Uterus (tissue), 4 donors: ENCODE data around the gene AXDND1. TPM values are rescaled to one million over a fixed set of nuclear protein-coding genes. Genes with fewer than 3 reads are reported as not detected.

Experiments used
- DNase-seq, 2 donors: peaks; one replicate each; pipeline ENCODE4 v3.0.0-alpha.2; 2019 to 2020
- H3K27ac ChIP-seq, 2 donors: fragments of 200-600 bp; sonication (generic); 1 replicate in 1 of 2; 2 replicates in 1 of 2; pipeline ENCODE4 v1.5.1; 2016 to 2018
- H3K27me3 ChIP-seq, 2 donors: fragments of 200-600 bp; sonication (generic); one replicate each; pipeline ENCODE4 v1.5.1; 2018 to 2019; ENCODE audit warnings: control low read depth in 1 of 2
- H3K36me3 ChIP-seq, 2 donors: fragments of 200-600 bp; sonication (generic); one replicate each; pipeline ENCODE4 v1.5.1; 2019; ENCODE audit warnings: control low read depth in 1 of 2
- H3K4me1 ChIP-seq, 2 donors: fragments of 200-600 bp; sonication (generic); one replicate each; pipeline ENCODE4 v1.5.1; 2018 to 2019; ENCODE audit warnings: control low read depth in 1 of 2
- H3K4me3 ChIP-seq, 2 donors: fragments of 200-600 bp; sonication (generic); 1 replicate in 1 of 2; 2 replicates in 1 of 2; pipeline ENCODE4 v1.5.1; 2018 to 2019; ENCODE audit warnings: mild to moderate bottlenecking in 1 of 2
- H3K9me3 ChIP-seq, 2 donors: fragments of 200-600 bp; sonication (generic); one replicate each; pipeline ENCODE4 v1.5.1; 2019; ENCODE audit warnings: control low read depth in 1 of 2
- POLR2A ChIP-seq, 2 donors: fragments of 450-650 bp; IDR thresholded peaks; one replicate each; pipeline ENCODE4 v1.6.1; 2016; ENCODE audit warnings: antibody characterized with exemption in 2 of 2, mild to moderate bottlenecking in 1 of 2, moderate library complexity in 1 of 2
- intact Hi-C: fragments of 100-400 bp; cut with DNase I; formaldehyde crosslinking; loops from one replicate; pipeline ENCODE4 v1.15.1; 2023; ENCODE audit warnings: low total_unique reads
- total RNA-seq, 4 donors: library from RNA; depleted of rRNA in 3 of 4; stranded (reverse); fragments of >200 nt in 3 of 4; gene quantifications; one replicate each; pipeline versions ENCODE4 v1.1.0 to v1.2.4, GENCODE V29; 2014 to 2023
- TF ChIP-seq, protein P1 (sequence below), 4 experiments: fragments of 200-600 bp in 2 of 4; fragments of 450-650 bp in 2 of 4; sonication (generic) in 2 of 4; IDR thresholded peaks; one replicate each; pipeline ENCODE4 v1.5.1; 2016 to 2019; ENCODE audit warnings: antibody characterized with exemption in 4 of 4, mild to moderate bottlenecking in 2 of 4, moderate library complexity in 1 of 4
- donor health status: DM: yes; HTN: yes; CAD: no.

Gene AXDND1
- total RNA-seq, 4 donors from 2014 or later: 0.34 to 1.8 (median 0.55) TPM; not detected in 1

GRCh38 chr1:179366093-179366800 lies 476 bp downstream of the AXDND1 start:
- no peaks in the 10 kb centered on the region for H3K27me3 ChIP-seq
- H3K27ac ChIP-seq: peak overlapping the region; percentile 87 to 90
- no peak for DNase-seq
- TF ChIP-seq POLR2A (IDR thresholded peaks at IDR 0.05): peak; percentile 6 to 23
- TF ChIP-seq, protein P1, sequence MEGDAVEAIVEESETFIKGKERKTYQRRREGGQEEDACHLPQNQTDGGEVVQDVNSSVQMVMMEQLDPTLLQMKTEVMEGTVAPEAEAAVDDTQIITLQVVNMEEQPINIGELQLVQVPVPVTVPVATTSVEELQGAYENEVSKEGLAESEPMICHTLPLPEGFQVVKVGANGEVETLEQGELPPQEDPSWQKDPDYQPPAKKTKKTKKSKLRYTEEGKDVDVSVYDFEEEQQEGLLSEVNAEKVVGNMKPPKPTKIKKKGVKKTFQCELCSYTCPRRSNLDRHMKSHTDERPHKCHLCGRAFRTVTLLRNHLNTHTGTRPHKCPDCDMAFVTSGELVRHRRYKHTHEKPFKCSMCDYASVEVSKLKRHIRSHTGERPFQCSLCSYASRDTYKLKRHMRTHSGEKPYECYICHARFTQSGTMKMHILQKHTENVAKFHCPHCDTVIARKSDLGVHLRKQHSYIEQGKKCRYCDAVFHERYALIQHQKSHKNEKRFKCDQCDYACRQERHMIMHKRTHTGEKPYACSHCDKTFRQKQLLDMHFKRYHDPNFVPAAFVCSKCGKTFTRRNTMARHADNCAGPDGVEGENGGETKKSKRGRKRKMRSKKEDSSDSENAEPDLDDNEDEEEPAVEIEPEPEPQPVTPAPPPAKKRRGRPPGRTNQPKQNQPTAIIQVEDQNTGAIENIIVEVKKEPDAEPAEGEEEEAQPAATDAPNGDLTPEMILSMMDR (IDR thresholded peaks at IDR 0.05): no peak
- intact Hi-C loops: loop anchor here (5.0 kb wide), 2 partner anchors 249 to 284 kb away; partner anchors contain the start of gene TOR3A
- no peaks in the 10 kb centered on the region for H3K4me1 ChIP-seq
- peak overlapping the region; percentile 53 to 74 for H3K4me3 ChIP-seq
- no peaks in the 10 kb centered on the region for H3K36me3 ChIP-seq
- H3K9me3 ChIP-seq: no peaks in the 10 kb centered on the region

DNA sequence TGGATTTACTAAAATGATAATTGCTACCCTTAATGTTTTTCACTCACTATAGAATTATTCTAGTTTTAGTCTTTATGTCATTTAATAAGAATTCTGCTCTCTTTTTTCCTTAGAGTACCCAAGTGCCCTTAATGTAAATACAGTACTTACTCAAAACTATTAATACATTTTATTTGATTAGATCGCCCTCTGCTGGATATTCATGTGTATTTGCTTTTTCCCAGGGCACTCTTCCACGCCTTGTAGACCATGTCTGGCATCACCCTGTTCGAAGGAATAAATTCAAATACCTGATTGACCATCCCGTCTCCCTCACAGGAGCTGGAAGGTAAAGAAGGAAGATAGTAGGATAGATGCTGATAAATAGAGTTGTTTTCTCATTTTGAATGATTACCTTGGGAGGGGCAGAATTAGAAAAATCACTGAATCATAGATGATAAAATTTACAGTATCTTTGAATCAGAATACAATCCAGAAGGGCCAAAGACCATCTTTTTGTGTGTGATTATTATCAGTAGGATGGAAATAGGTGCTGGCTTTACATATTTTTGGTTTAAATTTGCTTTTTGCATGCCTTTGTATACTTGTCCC lies 4.1 kb downstream of the AXDND1 start:
- H3K27me3 ChIP-seq: no peaks in the 10 kb centered on the region
- TF ChIP-seq POLR2A (IDR thresholded peaks at IDR 0.05): no peak
- TF ChIP-seq, protein P1 (IDR thresholded peaks at IDR 0.05): peak; percentile 67 to 75 (median 71)
- DNase-seq: no peak
- no peak overlapping the region for H3K27ac ChIP-seq
- no peak overlapping the region for H3K4me3 ChIP-seq
- no peaks in the 10 kb centered on the region for H3K36me3 ChIP-seq
- H3K4me1 ChIP-seq: no peaks in the 10 kb centered on the region
- no peaks in the 10 kb centered on the region for H3K9me3 ChIP-seq
- intact Hi-C loops: loop anchor here (5.0 kb wide), 2 partner anchors 253 to 288 kb away; partner anchors contain the start of gene TOR3A

DNA sequence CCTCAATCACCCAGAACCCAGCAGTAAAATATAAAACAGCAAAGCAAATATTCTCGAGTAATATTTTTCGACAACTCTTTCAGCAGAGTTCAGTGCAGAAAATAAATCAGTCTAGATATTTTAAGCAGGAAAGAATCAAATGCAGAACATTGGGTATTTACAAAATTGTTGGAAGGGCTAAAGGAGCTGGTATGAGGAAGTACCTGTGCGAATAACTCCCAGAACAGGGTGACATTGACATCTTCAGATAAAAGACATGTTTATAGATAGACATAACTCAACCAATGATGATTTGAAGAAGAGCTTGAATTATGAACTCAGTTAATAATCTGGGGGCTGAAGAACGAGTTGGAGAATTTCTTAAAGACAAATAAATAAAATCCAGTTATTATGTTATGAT lies 6.4 kb downstream of the AXDND1 start:
- Histone ChIP-seq H3K27ac (no peak overlapping the region), H3K4me3 (no peak overlapping the region), H3K9me3 (no peaks in the 10 kb centered on the region), H3K27me3 (no peaks in the 10 kb centered on the region), H3K4me1 (no peaks in the 10 kb centered on the region), H3K36me3 (no peaks in the 10 kb centered on the region)
- TF ChIP-seq, protein P1 (IDR thresholded peaks at IDR 0.05): no peak
- TF ChIP-seq POLR2A (IDR thresholded peaks at IDR 0.05): no peak
- DNase-seq: no peak
- intact Hi-C loops: no loop called here

GRCh38 chr1:179376223-179376622 lies 10.5 kb downstream of the AXDND1 start:
- Histone ChIP-seq H3K27me3 (no peaks in the 10 kb centered on the region), H3K36me3 (no peaks in the 10 kb centered on the region), H3K9me3 (no peaks in the 10 kb centered on the region), H3K4me1 (no peaks in the 10 kb centered on the region), H3K27ac (no peak overlapping the region), H3K4me3 (no peak overlapping the region)
- no peak for DNase-seq
- no peak for TF ChIP-seq POLR2A (IDR thresholded peaks at IDR 0.05)
- TF ChIP-seq, protein P1 (IDR thresholded peaks at IDR 0.05): no peak
- intact Hi-C loops: no loop called here

GRCh38 chr1:179380299-179380698 lies 14.5 kb downstream of the AXDND1 start:
- Histone ChIP-seq H3K4me3 (no peak overlapping the region), H3K4me1 (no peaks in the 10 kb centered on the region), H3K9me3 (no peaks in the 10 kb centered on the region), H3K27ac (no peak overlapping the region), H3K27me3 (no peaks in the 10 kb centered on the region), H3K36me3 (no peaks in the 10 kb centered on the region)
- no peak for TF ChIP-seq POLR2A (IDR thresholded peaks at IDR 0.05)
- TF ChIP-seq, protein P1 (IDR thresholded peaks at IDR 0.05): no peak
- no peak for DNase-seq
- intact Hi-C loops: no loop called here
